Colonic mucosa (tissue), 4 donors: Measurements from ENCODE around the gene KRI1. TPM values are rescaled to one million over a fixed set of nuclear protein-coding genes. Genes with fewer than 3 reads are reported as not detected.

Experiments used
- DNase-seq: peaks from one replicate; pipeline ENCODE4 v3.0.0-alpha.2; 2020
- H3K27ac ChIP-seq: fragments of 200-600 bp; one replicate; pipeline ENCODE4 v1.8.0; 2021
- H3K27me3 ChIP-seq: fragments of 200-600 bp; one replicate; pipeline ENCODE4 v1.8.0; 2021
- H3K36me3 ChIP-seq: fragments of 200-600 bp; one replicate; pipeline ENCODE4 v1.8.0; 2021
- H3K4me1 ChIP-seq: fragments of 200-600 bp; one replicate; pipeline ENCODE4 v1.8.0; 2021; ENCODE audit warnings: mild to moderate bottlenecking
- H3K4me3 ChIP-seq: fragments of 200-600 bp; one replicate; pipeline ENCODE4 v1.8.0; 2021
- H3K9ac ChIP-seq, 2 donors: one replicate each; pipeline ENCODE4 v1.7.0; 2013; ENCODE audit warnings: control low read depth in 2 of 2, low read depth in 2 of 2, low read length in 2 of 2
- H3K9me3 ChIP-seq: fragments of 200-600 bp; one replicate; pipeline ENCODE4 v1.8.0; 2021
- intact Hi-C: fragments of 100-400 bp; cut with DNase I; formaldehyde crosslinking; loops from one replicate; pipeline ENCODE4 v1.14.1; 2022
- total RNA-seq, 2 donors: library from RNA; stranded (reverse); fragmentation: NEBNext Ultra II Directional in 1 of 2; extraction: Animal tissue kit (Norgen Biotek cat#: 25700) in 1 of 2; gene quantifications; one replicate each; pipeline ENCODE4 v1.2.1, GENCODE V29; 2021
- TF ChIP-seq, protein P1 (sequence below): fragments of 200-600 bp; IDR thresholded peaks from one replicate; pipeline ENCODE4 v1.8.0; 2022; ENCODE audit warnings: antibody characterized with exemption, mild to moderate bottlenecking
- donor health status: healthy.
- donor health status: DM: no; HTN: no; CAD: no.
- donor health status: DM: no; HTN: no; CAD: no.

The KRI1 gene
- total RNA-seq, 2 donors from 2014 or later, result 11.0 to 27.2 TPM

DNA sequence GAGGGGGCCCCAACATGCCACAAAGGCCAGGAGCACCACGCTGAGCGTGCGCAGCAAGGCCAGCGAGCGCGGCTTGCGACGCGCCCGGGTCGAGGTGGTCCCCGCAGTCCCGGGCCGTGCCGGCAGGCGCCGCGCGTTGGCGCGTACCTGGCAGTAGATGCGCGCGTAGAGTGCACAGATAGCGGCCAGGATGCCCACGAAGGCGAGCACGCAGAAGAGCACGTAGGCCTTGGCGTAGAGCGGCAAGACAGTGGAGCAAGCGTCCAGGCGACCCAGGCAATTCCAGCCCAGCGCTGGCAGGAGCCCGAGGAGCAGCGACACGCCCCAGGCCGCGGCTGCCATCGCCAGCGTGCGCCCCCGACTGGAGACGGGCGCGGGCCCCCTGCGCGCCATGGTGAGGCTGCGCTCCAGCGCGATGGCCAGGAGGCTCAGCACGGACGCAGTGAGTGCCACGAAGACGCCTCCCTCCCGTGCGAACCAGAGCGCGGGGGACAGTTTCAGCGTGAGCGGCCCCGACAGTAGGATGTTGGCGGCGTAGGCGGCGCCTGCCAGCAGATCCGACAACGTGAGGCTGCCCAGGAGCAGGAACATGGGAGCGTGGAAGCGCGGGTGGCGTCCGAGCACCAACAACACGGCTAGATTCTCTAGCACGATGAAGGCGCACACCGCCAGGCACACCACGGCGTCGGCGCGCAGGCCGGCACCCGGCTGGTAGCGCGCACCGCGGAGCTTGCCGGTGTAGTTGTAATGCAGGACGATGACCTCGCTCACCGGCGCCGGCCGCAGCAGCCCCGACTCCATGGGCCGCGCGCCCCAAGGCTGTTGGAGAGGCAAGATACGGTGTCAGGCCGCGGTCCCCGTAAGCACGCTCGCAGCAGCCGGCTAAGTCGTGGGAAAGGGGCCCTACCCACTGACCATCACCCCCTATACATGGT, 51.3 kb downstream of the KRI1 start:
- Histone ChIP-seq H3K27ac (no peak overlapping the region), H3K27me3 (peaks cover 70% of the 10 kb centered on the region), H3K4me1 (peaks cover 2% of the 10 kb centered on the region), H3K36me3 (no peaks in the 10 kb centered on the region), H3K9me3 (no peaks in the 10 kb centered on the region), H3K4me3 (no peak overlapping the region), H3K9ac (no peak overlapping the region)
- intact Hi-C loops, result no loop called here
- DNase-seq, result no peak
- TF ChIP-seq, protein P1, sequence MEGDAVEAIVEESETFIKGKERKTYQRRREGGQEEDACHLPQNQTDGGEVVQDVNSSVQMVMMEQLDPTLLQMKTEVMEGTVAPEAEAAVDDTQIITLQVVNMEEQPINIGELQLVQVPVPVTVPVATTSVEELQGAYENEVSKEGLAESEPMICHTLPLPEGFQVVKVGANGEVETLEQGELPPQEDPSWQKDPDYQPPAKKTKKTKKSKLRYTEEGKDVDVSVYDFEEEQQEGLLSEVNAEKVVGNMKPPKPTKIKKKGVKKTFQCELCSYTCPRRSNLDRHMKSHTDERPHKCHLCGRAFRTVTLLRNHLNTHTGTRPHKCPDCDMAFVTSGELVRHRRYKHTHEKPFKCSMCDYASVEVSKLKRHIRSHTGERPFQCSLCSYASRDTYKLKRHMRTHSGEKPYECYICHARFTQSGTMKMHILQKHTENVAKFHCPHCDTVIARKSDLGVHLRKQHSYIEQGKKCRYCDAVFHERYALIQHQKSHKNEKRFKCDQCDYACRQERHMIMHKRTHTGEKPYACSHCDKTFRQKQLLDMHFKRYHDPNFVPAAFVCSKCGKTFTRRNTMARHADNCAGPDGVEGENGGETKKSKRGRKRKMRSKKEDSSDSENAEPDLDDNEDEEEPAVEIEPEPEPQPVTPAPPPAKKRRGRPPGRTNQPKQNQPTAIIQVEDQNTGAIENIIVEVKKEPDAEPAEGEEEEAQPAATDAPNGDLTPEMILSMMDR, result no peak

DNA sequence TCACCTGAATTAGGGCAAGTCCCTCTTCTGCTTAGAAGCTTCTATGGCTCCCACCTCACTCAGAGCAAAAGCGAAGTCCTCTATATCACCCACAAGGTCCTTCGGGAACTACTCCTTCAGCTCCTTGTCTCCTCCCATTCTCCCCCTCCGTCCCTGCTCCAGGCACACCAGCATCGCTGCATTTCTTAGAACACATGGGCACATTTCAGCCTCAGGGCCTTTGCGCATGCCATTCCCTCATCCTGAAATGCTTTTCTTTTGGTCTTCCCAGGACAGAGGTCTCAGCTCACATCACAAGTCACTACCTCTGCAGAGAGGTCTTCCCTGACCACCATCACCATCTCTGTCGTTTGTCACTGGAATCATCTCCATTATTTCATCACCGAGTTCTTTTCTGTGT, 52.6 kb downstream of the KRI1 start:
- no peak overlapping the region for H3K4me3 ChIP-seq
- H3K9ac ChIP-seq, result no peak overlapping the region
- intact Hi-C loops, result no loop called here
- H3K36me3 ChIP-seq, result no peaks in the 10 kb centered on the region
- no peak overlapping the region for H3K27ac ChIP-seq
- H3K4me1 ChIP-seq, result peaks cover 2% of the 10 kb centered on the region
- TF ChIP-seq, protein P1, result no peak
- DNase-seq, result no peak
- H3K27me3 ChIP-seq, result peaks cover 58% of the 10 kb centered on the region
- no peaks in the 10 kb centered on the region for H3K9me3 ChIP-seq

DNA sequence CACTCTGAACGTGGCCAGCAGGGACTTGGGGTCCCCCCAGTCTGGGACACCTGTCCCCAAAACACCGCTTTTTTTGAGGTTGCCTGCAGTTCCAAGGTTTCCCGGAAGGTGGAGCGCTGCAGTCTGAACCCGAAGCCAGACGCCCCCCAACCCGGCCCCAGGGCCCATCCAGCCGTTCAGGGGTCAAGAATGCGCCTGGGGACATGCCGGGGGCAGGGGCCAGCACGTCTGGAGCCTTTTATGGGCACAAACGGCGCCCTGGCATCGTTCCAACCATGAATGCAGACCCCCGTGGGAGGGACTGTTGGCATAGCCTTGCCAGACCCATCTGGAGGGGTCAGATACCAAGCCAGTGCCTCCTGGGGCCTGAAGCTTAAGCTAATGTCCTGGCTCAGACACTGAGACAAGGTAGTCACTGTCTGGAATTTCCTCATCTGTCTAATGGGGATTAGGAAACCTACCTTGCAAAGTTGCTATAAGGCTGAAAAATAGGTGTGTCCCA, 55.5 kb downstream of the KRI1 start:
- no peak for DNase-seq
- no peaks in the 10 kb centered on the region for H3K9me3 ChIP-seq
- no peak overlapping the region for H3K4me3 ChIP-seq
- H3K27me3 ChIP-seq, result peaks cover 31% of the 10 kb centered on the region
- intact Hi-C loops, result no loop called here
- H3K9ac ChIP-seq, result no peak overlapping the region
- no peak overlapping the region for H3K27ac ChIP-seq
- TF ChIP-seq, protein P1, result peak; percentile 74
- peaks cover 2% of the 10 kb centered on the region for H3K4me1 ChIP-seq
- no peaks in the 10 kb centered on the region for H3K36me3 ChIP-seq

DNA sequence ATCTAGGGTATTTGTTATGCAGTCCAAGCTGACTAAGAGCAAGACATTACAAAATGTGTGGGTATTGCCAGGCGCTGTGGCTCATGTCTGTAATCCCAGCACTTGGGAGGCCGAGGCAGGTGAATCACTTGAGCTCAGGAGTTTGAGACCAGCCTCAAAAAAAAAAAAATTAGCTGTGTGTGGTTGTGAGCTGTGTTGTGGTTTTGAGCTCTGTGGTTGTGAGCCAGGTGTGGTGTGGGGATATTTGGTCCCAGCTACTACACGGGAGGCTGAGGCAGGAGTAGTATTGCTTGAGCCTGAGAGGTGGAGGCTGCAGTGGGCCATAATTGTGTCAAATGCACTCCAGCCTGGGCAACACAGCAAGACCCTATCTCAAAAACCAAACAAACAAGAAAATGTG, 57.1 kb downstream of the KRI1 start:
- no peak overlapping the region for H3K9ac ChIP-seq
- DNase-seq, result no peak
- H3K27ac ChIP-seq, result no peak overlapping the region
- TF ChIP-seq, protein P1, result no peak
- peaks cover 2% of the 10 kb centered on the region for H3K4me1 ChIP-seq
- intact Hi-C loops, result no loop called here
- H3K4me3 ChIP-seq, result no peak overlapping the region
- no peaks in the 10 kb centered on the region for H3K36me3 ChIP-seq
- H3K9me3 ChIP-seq, result no peaks in the 10 kb centered on the region
- H3K27me3 ChIP-seq, result peaks cover 15% of the 10 kb centered on the region

GRCh38 chr19:10508036-10508435, 57.8 kb downstream of the KRI1 start:
- Histone ChIP-seq H3K9me3 (no peaks in the 10 kb centered on the region), H3K4me1 (peaks cover 2% of the 10 kb centered on the region), H3K27me3 (peaks cover 8% of the 10 kb centered on the region), H3K27ac (no peak overlapping the region), H3K9ac (no peak overlapping the region), H3K36me3 (no peaks in the 10 kb centered on the region), H3K4me3 (no peak overlapping the region)
- TF ChIP-seq, protein P1, result no peak
- DNase-seq, result no peak
- intact Hi-C loops, result no loop called here
